Upper lobe of right lung (tissue), 1 donor: ENCODE data around the gene IFI35. TPM values are rescaled to one million over a fixed set of nuclear protein-coding genes. Genes with fewer than 3 reads are reported as not detected.
"Not testable (repeated sequence)": the region's sequence is repeated elsewhere in the genome, so short reads cannot be mapped to it uniquely, and the experiment has no call there.

Experiments used
- ATAC-seq: fragments of 200-7000 bp; cut with Tn5 transposase; one replicate; pipeline ENCODE4 v1.9.1; 2020; ENCODE audit warnings: mild to moderate bottlenecking, moderate library complexity
- DNase-seq: peaks from one replicate; pipeline ENCODE4 v3.0.0-alpha.2; 2020
- H3K27ac ChIP-seq: fragments of 200-600 bp; one replicate; pipeline ENCODE4 v1.8.0; 2022
- H3K27me3 ChIP-seq: fragments of 200-600 bp; one replicate; pipeline ENCODE4 v1.8.0; 2022; ENCODE audit warnings: mild to moderate bottlenecking
- H3K36me3 ChIP-seq: fragments of 200-600 bp; one replicate; pipeline ENCODE4 v1.8.0; 2022
- H3K4me1 ChIP-seq: fragments of 200-600 bp; one replicate; pipeline ENCODE4 v1.8.0; 2022
- H3K4me3 ChIP-seq: fragments of 200-600 bp; one replicate; pipeline ENCODE4 v1.8.0; 2022; ENCODE audit warnings: mild to moderate bottlenecking
- H3K9me3 ChIP-seq: fragments of 200-600 bp; one replicate; pipeline ENCODE4 v1.8.0; 2022
- intact Hi-C: fragments of 100-400 bp; cut with DNase I; formaldehyde crosslinking; loops from one replicate; pipeline ENCODE4 v1.11.0; 2022
- total RNA-seq: library from RNA; stranded (reverse); fragmentation: NEBNext Ultra II Directional; extraction: Animal tissue kit (Norgen Biotek cat#: 25700); gene quantifications from one replicate; pipeline ENCODE4 v1.2.1, GENCODE V29; 2021
- TF ChIP-seq, protein P1 (sequence below): fragments of 200-600 bp; IDR thresholded peaks from one replicate; pipeline ENCODE4 v1.8.0; 2022; ENCODE audit warnings: antibody characterized with exemption
- donor health status: DM: no; HTN: yes; CAD: no; lungs with severe emphysema.

IFI35 gene
- total RNA-seq, 1 donor from 2014 or later = 47.7 TPM

DNA sequence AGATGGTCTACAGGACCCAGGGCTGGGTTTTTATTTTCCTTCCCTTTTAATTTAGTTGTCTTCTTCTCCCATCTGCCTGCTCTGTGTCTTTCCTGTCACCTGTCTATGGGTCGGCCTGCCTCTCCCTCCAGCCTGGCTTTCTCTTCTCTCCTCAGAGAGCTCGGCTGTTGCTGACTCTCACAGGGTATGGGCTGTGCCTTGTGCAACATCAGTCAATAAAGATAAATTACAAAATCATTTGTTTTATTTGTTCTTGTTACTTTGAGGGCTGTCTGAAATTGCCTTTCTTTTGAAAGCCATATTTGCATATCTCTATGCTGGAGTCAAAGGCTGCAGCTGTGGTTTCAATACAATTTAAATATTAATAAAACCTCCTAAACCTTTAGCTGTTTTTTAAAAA, 34.1 kb downstream of the IFI35 start:
- Histone ChIP-seq H3K4me3 (no peak overlapping the region), H3K27me3 (no peaks in the 10 kb centered on the region), H3K27ac (no peak overlapping the region), H3K9me3 (no peaks in the 10 kb centered on the region), H3K36me3 (no peaks in the 10 kb centered on the region), H3K4me1 (no peaks in the 10 kb centered on the region)
- DNase-seq = no peak
- ATAC-seq = peak; percentile 72
- TF ChIP-seq, protein P1, sequence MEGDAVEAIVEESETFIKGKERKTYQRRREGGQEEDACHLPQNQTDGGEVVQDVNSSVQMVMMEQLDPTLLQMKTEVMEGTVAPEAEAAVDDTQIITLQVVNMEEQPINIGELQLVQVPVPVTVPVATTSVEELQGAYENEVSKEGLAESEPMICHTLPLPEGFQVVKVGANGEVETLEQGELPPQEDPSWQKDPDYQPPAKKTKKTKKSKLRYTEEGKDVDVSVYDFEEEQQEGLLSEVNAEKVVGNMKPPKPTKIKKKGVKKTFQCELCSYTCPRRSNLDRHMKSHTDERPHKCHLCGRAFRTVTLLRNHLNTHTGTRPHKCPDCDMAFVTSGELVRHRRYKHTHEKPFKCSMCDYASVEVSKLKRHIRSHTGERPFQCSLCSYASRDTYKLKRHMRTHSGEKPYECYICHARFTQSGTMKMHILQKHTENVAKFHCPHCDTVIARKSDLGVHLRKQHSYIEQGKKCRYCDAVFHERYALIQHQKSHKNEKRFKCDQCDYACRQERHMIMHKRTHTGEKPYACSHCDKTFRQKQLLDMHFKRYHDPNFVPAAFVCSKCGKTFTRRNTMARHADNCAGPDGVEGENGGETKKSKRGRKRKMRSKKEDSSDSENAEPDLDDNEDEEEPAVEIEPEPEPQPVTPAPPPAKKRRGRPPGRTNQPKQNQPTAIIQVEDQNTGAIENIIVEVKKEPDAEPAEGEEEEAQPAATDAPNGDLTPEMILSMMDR = no peak
- intact Hi-C loops = no loop called here

DNA sequence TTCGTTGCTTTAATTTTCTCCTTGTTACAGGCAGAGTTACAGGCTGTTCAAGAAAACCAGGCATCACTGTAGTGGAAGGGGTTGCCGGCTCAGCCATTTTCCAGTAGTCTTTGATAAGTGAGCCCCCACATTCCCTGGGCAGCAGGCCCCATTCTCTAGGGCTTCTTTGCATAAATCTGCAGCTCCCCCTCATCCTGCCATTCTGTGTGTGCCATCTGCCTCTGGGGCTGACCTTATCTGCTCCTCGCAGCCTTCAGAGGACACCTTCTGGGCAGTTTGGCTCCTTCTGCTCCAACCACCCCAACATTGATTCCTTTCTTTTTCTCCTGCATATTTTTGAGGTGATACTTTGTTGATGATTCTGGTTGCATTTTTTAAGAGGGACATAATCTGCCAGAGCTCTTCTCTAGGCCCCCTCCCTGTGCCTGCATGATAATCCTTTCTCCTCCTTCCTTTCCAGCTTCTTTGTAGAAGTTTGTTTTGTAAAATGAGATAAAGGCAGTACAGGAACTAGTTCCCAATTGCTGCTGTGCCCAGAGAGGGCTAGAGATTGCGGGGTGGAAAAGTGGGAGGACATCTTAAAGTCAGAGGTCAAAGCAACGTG, 35.5 kb downstream of the IFI35 start:
- no peak overlapping the region for H3K4me3 ChIP-seq
- H3K36me3 ChIP-seq = no peaks in the 10 kb centered on the region
- H3K9me3 ChIP-seq = no peaks in the 10 kb centered on the region
- H3K27ac ChIP-seq = no peak overlapping the region
- no peaks in the 10 kb centered on the region for H3K4me1 ChIP-seq
- H3K27me3 ChIP-seq = no peaks in the 10 kb centered on the region
- no peak for DNase-seq
- TF ChIP-seq, protein P1 = no peak
- intact Hi-C loops = no loop called here
- no peak for ATAC-seq

DNA sequence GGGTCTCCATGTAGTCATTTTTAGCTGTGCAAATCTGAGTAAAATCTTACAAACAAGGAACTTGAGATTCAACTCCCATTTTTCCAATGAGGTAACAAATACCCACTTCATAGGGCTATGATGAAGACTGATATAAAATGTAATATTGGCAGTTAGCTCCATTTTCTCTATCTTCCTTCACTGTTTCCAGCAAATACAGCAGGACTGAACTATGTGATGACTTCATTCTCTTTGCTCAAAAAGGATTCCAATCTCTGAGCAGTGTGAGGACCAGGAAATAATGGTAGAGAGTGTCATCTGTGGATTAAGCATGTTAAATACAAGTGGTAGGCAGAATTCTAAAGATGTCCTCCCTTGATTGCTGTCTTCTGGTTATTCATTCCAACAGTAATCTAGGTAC, 36.7 kb downstream of the IFI35 start:
- Histone ChIP-seq H3K27ac (no peak overlapping the region), H3K4me3 (no peak overlapping the region), H3K36me3 (no peaks in the 10 kb centered on the region), H3K27me3 (no peaks in the 10 kb centered on the region), H3K9me3 (no peaks in the 10 kb centered on the region), H3K4me1 (no peaks in the 10 kb centered on the region)
- ATAC-seq = no peak
- intact Hi-C loops = no loop called here
- TF ChIP-seq, protein P1 = no peak
- DNase-seq = no peak

DNA sequence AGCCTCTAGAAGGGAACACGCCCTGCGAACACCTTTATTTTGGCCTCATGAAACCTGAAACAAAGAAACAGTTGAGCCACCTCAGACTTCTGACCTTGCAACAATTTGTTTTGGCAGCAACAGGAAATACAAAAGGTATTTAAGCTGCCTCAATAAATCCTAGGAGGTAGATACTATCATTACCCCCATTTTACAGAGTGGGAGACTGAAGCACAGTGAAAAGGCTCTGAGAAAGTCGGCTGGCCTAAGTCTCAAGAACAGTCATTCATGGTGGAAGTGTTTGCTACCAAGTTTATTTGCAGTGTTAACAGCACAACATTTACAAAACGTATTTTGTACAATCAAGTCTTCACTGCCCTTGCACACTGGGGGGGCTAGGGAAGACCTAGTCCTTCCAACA, 37.4 kb downstream of the IFI35 start:
- Histone ChIP-seq H3K27me3 (no peaks in the 10 kb centered on the region), H3K4me1 (no peaks in the 10 kb centered on the region), H3K36me3 (no peaks in the 10 kb centered on the region), H3K27ac (no peak overlapping the region), H3K9me3 (no peaks in the 10 kb centered on the region), H3K4me3 (no peak overlapping the region)
- DNase-seq (no peak), ATAC-seq (no peak)
- intact Hi-C loops = no loop called here
- TF ChIP-seq, protein P1 = no peak

DNA sequence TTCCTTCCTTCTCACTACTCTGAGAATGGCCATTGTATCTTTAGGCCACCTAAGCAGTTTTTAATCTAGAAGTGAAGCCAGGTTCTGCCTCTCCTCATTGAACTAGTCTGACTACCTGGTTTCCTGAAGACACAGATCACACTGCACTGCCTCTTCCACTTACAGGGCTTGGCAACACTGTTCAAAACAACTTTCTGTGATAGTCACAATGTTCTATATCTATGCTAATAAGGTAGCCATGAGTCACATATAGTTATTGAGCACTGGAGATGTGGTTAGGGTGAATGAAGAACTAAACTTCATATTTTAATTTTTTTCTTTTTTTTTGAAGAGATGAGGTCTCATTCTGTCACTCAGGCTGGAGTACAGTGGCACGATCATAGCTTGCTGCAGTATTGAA, 45.4 kb downstream of the IFI35 start:
- Histone ChIP-seq H3K36me3 (no peaks in the 10 kb centered on the region), H3K27ac (no peak overlapping the region), H3K27me3 (no peaks in the 10 kb centered on the region), H3K9me3 (no peaks in the 10 kb centered on the region), H3K4me3 (no peak overlapping the region), H3K4me1 (no peaks in the 10 kb centered on the region)
- ATAC-seq = no peak
- intact Hi-C loops = no loop called here
- no peak for DNase-seq
- TF ChIP-seq, protein P1 = no peak

DNA sequence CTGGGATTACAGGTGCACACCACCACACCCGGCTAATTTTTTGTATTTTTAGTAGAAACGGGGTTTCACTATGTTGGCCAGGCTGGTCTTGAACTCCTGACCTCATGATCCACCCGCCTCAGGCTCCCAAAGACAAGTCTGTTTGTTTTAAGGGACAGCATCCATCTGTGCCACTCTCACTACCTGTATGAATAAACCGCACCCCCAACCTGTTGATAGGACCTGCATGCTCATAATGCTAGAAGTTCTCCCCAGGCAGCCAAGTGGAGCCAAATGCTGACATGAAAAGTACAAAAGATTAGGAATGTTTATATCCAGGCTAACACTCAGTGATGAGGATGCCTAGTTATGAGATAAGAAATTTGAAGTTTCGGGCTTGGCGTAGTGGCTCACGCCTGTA, 46.4 kb downstream of the IFI35 start:
- H3K4me1 ChIP-seq, H3K27ac ChIP-seq, H3K9me3 ChIP-seq, intact Hi-C loops, H3K4me3 ChIP-seq, H3K36me3 ChIP-seq, ATAC-seq, DNase-seq, H3K27me3 ChIP-seq: not testable (repeated sequence)
